ENCODE measurements around the gene SLC19A1.

Gene SLC19A1

GRCh38 chr21:45475797-45476570, 66.3 kb downstream of the SLC19A1 start:
- no peak for DNase-seq

DNA sequence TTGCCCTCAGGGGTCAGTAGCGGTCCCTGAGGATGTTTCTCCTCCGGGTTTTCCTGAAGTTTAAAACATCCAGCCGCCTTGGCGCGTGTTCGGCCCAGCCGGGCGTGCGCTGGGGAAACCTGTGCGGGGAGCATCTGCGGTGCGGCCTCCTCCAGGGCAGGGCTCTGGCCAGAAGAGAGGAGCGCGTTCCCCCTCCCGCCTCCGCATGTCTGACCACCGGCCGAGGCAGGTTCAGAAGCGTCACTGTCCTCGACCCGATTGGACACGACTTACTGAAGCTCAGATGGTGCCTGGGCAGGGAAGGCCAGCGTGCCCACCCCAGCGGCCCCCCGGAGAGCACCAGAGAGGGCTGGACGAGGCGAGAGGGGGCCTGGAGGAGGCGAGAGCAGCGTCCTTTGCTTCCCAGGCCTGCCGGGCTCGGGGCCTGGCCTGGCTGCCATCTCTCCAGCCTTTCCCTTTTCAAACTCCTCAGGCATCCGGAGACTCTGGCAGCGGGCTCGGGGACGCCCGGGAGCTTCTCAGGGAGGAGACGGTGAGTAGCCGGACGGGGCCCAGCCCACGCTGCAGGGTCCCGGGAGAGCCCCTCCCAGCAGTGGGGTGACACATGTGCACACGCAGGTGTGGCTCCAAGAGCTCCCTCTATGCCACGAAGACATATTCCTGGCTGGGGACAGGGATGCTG, 67.1 kb downstream of the SLC19A1 start:
- DNase-seq, result no peak

DNA sequence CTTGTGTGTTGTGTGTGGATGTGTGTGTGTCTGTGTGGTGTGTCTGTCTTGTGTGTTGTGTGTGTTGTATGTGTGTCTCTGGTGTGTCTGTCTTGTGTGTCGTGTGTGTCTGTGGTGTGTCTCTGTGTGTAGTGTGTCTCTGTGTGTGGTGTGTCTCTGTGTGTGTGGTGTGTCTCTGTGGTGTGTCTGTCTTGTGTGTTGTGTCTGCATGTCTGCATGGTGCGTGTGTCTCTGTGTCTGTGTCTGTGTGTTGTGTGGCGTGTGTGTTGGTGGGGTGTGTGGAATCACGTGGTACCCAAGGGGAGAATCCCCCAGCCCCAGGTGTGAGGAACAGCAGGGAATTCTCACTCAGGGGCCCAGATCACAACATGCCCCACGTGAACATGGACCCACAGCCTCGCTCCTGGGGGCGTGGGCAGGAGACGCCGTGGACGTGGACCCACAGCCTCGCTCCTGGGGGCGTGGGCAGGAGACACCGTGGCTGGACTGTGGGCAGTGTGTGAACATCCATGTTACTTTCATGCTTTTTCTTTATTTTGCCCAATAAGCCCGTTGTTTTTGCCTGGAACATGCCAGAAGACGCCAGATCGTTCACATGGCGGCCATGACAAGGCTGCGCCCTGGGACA, 67.8 kb downstream of the SLC19A1 start:
- DNase-seq, result no peak

- DNase-seq, result no peak
Measured at GRCh38 chr21:45473496-45474322, 68.5 kb downstream of the SLC19A1 start.

GRCh38 chr21:45472445-45473365, 69.5 kb downstream of the SLC19A1 start:
- DNase-seq, result no peak

- DNase-seq, result no peak
Measured at GRCh38 chr21:45471525-45472221, 70.6 kb downstream of the SLC19A1 start.

DNA sequence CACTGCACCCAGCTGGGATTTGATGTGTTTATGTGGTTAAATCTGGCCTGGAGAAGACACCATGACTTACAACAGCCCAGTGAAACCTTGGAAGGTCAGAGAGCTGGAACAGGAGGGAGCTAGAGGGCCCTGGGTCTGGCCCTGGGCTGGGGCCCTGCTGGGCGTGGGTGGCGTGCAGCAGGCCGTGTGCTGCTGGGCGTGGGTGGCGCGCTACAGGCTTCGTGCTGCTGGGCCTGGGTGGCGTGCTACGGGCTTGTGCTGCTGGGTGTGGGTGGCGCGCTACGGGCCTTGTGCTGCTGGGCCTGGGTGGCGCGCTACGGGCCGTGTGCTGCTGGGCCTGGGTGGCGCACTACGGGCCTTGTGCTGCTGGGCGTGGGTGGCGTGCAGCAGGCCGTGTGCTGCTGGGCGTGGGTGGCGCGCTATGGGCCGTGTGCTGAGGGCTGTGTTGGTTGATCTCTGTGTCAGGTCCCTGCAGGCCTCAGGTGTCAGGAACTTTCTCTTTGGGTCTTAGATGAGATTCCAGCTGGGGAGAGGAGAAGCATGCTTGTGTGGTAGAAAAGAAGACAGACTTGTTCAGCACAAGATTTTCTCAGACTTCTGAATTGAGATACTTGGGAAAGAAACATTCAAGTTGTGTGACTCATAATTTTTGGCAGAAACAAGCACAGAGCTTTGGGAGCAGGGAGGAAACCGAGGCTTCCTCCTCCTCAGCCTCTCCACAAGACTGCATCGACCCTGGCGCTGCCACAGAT, 71.3 kb downstream of the SLC19A1 start:
- peak; percentile 31 to 43 for DNase-seq

DNA sequence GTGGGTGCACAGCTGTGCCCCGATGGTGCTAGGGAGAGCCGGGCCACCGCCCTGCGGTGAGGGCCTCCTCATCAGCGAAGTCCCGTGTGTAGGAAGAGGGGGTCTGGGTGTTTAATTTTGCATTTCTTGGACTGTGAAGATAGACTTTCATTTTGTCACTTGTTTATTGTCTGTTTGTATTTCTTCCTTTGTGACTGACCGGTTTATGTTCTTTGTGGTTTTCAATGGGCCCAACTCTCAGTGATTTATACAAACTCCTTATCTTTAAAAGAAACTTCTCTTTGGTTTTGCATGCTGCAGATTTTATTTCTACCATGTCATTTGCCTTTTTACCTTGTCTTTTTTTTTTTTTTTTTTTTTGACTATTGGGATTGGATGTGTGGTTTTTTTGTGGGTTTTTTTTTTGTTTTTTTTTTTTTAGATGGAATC, 72.1 kb downstream of the SLC19A1 start:
- no peak for DNase-seq

DNA sequence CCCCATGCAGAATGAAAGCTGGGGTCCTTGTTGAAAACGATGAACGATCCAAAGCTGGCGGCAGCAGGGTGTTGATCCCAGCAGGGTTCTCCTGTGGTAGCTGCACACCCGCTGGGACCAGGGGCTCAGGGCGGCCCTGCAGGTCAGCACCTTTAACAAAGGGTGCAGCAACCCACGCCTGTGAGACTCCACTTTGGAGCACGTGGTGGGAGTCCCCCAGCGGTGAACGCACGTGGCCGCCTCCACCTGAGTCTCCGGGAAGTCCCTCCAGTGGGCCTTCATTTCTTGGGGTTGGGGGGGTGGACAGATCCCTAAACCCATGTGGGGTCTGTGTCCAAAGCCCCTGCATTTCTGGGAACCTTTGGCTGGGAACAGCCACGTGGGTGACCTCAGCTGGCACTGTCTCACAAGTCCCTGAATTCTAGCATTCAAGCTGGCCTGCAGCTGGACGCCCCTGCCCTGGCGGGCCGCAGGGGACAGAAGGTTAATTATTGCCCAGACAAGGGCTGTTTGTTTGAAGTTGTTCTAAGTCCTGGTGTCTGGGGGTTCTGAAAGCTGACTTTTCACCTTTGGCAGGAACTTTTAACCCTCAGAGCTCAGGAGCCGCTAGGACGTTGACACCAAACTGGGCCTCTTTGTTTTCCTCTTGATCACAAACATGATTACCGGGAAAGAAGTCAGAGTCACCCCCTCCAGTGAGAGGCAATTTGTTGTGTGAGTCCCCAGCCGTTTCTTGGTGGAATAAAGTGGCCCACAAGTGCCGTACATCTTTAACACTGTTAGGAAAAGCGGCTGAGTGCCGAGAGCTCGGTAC, 72.8 kb downstream of the SLC19A1 start:
- no peak for DNase-seq

GRCh38 chr21:45468971-45469272, 73.3 kb downstream of the SLC19A1 start:
- DNase-seq, result no peak

DNA sequence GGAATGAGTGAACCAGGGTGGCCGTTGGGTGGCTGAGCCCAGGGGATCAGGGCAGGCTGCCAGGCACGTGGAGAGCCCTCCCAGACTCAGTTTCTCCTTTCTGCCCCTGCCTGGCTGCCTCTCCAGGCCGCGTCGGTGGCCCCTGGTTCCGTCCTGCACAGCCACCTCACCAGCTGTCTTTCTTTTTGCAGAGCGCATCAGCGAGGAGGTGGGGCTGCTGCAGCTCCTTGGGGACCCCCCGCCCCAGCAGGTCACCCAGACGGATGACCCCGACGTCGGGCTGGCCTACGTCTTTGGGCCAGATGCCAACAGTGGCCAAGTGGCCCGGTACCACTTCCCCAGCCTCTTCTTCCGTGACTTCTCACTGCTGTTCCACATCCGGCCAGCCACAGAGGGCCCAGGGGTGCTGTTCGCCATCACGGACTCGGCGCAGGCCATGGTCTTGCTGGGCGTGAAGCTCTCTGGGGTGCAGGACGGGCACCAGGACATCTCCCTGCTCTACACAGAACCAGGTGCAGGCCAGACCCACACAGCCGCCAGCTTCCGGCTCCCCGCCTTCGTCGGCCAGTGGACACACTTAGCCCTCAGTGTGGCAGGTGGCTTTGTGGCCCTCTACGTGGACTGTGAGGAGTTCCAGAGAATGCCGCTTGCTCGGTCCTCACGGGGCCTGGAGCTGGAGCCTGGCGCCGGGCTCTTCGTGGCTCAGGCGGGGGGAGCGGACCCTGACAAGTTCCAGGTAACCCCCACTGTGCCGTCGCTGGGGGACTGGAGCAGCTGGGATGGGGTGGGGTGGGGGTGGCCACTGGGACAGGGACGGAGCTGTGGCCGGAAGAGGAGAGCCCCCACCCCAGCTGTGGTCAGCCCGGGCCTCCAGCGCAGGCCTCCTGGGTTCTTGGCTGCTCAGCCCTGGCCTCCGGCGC, 73.9 kb downstream of the SLC19A1 start:
- DNase-seq, result no peak

- DNase-seq, result no peak
Measured at GRCh38 chr21:45467221-45467779, 74.9 kb downstream of the SLC19A1 start.

DNA sequence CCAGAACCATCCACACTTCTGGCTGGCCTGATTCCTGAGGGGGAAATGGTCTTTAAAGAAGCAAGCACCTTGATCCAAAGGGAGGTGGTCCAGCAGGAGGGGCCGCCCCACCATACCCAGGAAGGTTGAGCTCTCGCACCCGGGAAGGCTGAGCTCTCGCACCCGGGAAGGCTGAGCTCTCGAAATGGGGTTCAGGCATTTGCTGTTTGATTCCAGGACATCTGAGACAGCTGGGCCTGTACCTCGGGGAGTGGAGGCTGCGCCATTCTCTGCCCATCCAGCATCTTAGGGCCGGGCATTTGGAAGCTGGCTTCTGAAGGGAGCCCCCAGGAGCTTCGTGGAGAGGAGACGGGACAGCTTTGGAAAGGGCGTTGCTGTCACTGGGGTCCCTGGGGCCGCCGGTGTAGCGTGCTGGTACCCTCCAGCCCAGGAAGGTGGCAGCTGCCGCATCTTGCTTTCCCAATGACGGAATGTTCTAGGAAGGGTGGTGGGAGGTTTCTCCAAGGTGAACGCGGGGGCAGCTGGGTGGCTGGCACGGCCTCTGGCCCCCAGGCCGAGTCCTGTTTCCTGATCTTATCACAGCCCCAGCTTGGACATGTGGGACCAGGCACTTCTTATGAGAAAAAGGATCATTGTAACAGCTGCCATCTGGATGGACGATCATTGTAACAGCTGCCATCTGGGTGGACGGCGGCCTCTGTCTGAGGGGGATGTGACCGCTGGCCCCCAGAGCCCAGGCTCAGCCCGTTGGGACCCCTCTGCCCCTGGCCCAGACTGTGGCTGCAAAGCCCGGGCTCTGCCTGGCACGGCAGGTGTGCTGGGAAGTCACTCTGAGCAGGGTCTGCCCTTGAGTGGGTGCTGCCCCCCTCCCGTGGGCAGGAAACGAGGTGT, 75.7 kb downstream of the SLC19A1 start:
- DNase-seq, result no peak

DNA sequence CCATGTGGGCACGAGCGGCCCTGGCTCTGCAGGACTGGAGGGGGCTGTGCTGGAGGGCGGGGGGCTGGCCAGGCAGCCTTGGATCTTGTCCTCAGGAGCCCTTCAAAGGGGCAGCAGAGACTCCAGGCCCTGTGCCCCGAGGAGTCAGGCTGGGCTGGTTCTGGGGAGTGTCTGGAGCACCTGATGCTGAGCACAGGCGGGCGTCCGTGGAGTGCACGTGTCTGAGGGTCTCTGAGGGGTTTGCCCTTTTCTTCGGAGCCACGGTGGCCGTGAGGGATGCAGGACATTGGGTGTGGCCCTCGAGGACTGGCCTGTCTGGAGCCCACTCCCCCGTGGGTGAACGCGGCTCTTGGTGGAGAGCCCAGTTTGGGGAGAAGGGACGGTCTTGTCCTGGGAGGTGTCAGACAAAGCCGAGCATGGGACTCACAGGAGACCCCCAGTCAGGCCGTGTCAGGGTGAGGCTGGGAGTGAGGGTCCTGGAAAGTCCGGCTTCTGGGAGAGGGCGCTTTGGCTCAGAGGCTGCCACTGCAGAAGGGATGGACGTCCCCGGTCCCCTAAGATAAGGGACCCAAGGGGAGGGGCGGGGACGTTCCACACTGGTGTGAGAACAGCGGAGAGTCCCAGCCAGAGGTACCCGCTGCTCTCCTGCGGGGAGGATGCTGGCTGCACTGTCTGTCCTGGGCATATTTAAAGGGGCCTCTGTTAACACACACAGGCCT, 76.5 kb downstream of the SLC19A1 start:
- no peak for DNase-seq

DNA sequence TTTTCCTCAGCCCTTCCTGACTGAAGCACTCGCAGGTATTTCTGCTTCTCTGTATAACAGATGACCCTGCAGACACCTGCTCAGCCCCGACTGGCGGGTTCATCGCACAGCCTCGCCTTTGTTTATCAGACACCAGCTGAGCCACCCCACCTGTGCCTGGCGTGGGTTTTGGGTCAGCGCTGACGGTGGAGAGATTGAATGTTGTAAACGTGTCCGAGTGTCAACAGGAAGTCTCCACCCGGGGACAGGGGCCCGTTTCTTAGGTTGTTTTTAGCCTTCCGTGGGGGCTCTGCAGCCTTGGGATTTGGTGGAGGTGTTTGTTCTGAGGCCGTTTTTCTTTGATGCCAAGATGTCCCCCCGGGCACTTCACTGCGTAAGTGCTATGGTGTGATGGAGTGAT, 77.1 kb downstream of the SLC19A1 start:
- DNase-seq, result no peak

- DNase-seq, result no peak
Measured at GRCh38 chr21:45464309-45464708, 77.9 kb downstream of the SLC19A1 start.

DNA sequence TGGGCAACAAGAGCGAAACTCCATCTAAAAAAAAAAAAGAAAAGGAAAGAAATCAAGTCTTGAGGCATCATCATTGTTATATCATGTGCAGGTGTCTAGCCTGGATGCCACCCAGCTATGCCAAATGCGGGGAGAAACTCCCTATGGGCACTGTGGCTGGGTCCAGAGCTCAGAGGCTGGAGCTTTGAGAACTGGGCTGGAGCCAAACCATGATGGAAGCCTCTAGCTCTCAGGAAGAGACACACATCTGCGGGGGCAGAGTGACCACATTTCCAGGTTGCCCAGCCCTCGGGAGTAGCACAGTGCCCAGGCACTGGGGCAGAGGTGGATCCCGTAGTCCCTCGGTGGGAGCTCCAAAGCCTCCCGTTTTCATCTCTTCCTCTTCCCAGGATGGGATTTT, 78.4 kb downstream of the SLC19A1 start:
- DNase-seq, result no peak
